ENCODE results near the gene MRFAP1L1.

Gene MRFAP1L1

DNA sequence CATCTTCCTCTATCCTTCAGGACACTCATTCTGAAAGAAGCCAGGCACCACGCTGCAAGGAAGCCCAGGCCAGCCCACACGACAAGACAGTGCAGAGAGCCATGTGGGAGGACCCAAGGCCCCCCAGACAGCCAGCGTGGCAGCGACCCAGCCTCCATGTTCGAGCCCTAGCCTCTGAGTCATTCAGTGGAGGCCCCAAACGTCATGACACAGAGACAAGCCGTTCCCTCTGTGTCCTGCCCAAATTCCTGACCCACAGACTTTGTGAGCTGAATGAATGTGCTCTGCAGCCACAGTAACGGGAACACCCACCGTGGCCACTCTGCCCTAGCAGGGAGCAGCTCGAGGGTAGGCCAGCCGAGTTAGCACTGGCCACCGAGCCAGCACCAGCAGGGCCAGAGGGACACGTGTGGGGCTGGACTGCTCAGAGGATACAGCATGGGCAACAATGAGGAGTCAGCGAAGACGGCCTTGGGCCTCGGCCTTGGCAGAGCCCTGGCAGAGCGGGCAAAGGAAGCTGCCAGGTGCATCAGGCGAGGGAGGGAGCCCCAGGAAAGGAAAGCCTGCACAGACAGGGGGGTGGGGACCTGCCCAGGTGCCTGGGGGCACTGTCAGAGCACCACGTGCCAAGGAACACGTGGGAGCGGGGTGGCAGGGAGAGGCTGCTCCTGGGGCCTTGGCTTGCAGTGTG lies 14.9 kb upstream of the MRFAP1L1 start:
- H3K36me3 ChIP-seq (ENCODE audit: control insufficient read depth, insufficient read depth, low read length): no peaks in the 10 kb centered on the region
- peaks cover 17% of the 10 kb centered on the region for H3K4me1 ChIP-seq (ENCODE audit: control insufficient read depth, insufficient read depth, low read length, poor library complexity, severe bottlenecking)
- WGBS, 2 experiments (ENCODE audit: insufficient coverage in 2 of 2): 86 to 87% methylated on average over 18 to 21 of the region's 21 CpGs
- H3K27ac ChIP-seq (ENCODE audit: low read depth, low read length, severe bottlenecking): no peak overlapping the region
- H3K9me3 ChIP-seq (ENCODE audit: control insufficient read depth, low read length): no peaks in the 10 kb centered on the region
- H3K4me3 ChIP-seq (ENCODE audit: extremely low read depth, insufficient read depth, low read length, poor library complexity, severe bottlenecking): no peak overlapping the region

GRCh38 chr4:6723851-6724250 lies 14.2 kb upstream of the MRFAP1L1 start:
- no peaks in the 10 kb centered on the region for H3K9me3 ChIP-seq (ENCODE audit: control insufficient read depth, low read length)

GRCh38 chr4:6722891-6723290 lies 13.2 kb upstream of the MRFAP1L1 start:
- whole genome bisulfite sequencing, 2 experiments (ENCODE audit: insufficient coverage in 2 of 2): 94% methylated on average over 10 to 12 of the region's 12 CpGs
- H3K9me3 ChIP-seq (ENCODE audit: control insufficient read depth, low read length): no peaks in the 10 kb centered on the region
- H3K4me1 ChIP-seq (ENCODE audit: control insufficient read depth, insufficient read depth, low read length, poor library complexity, severe bottlenecking): peaks cover 8% of the 10 kb centered on the region
- H3K36me3 ChIP-seq (ENCODE audit: control insufficient read depth, insufficient read depth, low read length): no peaks in the 10 kb centered on the region
- H3K27ac ChIP-seq (ENCODE audit: low read depth, low read length, severe bottlenecking): no peak overlapping the region
- H3K4me3 ChIP-seq (ENCODE audit: extremely low read depth, insufficient read depth, low read length, poor library complexity, severe bottlenecking): no peak overlapping the region

More at GRCh38 chr4:6723851-6724250, 14.2 kb upstream of the MRFAP1L1 start:
- no peaks in the 10 kb centered on the region for H3K36me3 ChIP-seq (ENCODE audit: control insufficient read depth, insufficient read depth, low read length)
- H3K27ac ChIP-seq (ENCODE audit: low read depth, low read length, severe bottlenecking): no peak overlapping the region
- peaks cover 16% of the 10 kb centered on the region for H3K4me1 ChIP-seq (ENCODE audit: control insufficient read depth, insufficient read depth, low read length, poor library complexity, severe bottlenecking)
- 95 to 98% methylated on average over 8 of the region's 8 CpGs for WGBS, 2 experiments (ENCODE audit: insufficient coverage in 2 of 2)
- no peak overlapping the region for H3K4me3 ChIP-seq (ENCODE audit: extremely low read depth, insufficient read depth, low read length, poor library complexity, severe bottlenecking)

DNA sequence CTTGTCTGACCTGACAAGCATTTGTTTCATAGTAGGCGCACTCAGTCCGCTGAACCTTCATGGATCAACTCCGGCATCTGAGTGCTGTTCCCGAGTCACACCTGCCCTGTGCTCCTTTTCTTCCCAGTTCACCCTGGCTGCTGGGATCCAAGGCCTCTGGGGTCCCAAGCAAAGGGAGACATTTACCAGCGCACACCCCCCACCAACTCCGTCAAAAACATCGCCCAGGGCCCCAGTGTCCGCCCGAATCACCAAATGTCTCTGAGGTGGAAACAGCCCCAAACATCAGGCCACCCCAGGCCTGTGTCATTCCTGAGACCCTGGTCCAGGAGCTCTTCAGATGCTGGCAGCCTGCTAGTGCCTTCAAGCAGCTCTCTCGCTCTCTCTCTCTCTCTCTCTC lies 11.5 kb upstream of the MRFAP1L1 start:
- H3K27ac ChIP-seq (ENCODE audit: low read depth, low read length, severe bottlenecking): no peak overlapping the region
- no peak overlapping the region for H3K4me3 ChIP-seq (ENCODE audit: extremely low read depth, insufficient read depth, low read length, poor library complexity, severe bottlenecking)
- H3K9me3 ChIP-seq (ENCODE audit: control insufficient read depth, low read length): no peaks in the 10 kb centered on the region
- H3K4me1 ChIP-seq (ENCODE audit: control insufficient read depth, insufficient read depth, low read length, poor library complexity, severe bottlenecking): peaks cover 7% of the 10 kb centered on the region
- no peaks in the 10 kb centered on the region for H3K36me3 ChIP-seq (ENCODE audit: control insufficient read depth, insufficient read depth, low read length)
- WGBS, 2 experiments (ENCODE audit: insufficient coverage in 2 of 2): 98% methylated on average over 4 of the region's 10 CpGs

- 10 to 16% methylated on average over 7 to 13 of the region's 14 CpGs for WGBS, 2 experiments (ENCODE audit: insufficient coverage in 2 of 2)
- Histone ChIP-seq H3K4me1 (ENCODE audit: control insufficient read depth, insufficient read depth, low read length, poor library complexity, severe bottlenecking) (peaks cover 11% of the 10 kb centered on the region), H3K27ac (ENCODE audit: low read depth, low read length, severe bottlenecking) (no peak overlapping the region), H3K9me3 (ENCODE audit: control insufficient read depth, low read length) (no peaks in the 10 kb centered on the region), H3K36me3 (ENCODE audit: control insufficient read depth, insufficient read depth, low read length) (no peaks in the 10 kb centered on the region), H3K4me3 (ENCODE audit: extremely low read depth, insufficient read depth, low read length, poor library complexity, severe bottlenecking) (no peak overlapping the region)
Observed at GRCh38 chr4:6720202-6720699, 10.6 kb upstream of the MRFAP1L1 start.

DNA sequence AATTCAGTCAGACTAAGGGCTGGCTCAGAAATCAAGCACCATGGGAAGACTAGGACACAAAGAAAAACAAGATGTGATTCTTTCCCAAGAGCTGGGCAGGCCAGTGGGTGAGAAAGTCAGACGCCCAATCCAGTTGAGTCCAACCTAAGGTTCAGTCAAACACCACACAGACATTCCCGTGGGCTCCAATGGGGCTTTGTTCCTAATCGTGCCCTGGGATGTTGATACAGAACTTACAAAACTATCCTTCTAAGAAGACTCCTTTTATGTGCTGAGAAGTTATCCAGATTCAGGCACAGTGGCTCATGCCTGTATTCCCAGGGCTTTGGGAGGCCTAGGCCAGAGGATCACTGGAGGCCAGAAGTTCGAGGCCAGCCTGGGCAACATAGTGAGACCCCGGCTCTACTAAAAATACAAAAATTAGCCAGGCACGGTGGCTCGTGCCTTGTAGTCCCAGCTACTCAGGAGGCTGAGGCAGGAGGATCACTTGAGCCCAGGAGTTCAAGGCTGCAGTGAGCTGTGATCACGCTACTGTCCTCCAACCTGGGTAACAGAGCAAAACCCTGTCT lies 10.0 kb upstream of the MRFAP1L1 start:
- H3K36me3 ChIP-seq (ENCODE audit: control insufficient read depth, insufficient read depth, low read length): no peaks in the 10 kb centered on the region
- 87 to 88% methylated on average over 5 to 7 of the region's 8 CpGs for WGBS, 2 experiments (ENCODE audit: insufficient coverage in 2 of 2)

DNA sequence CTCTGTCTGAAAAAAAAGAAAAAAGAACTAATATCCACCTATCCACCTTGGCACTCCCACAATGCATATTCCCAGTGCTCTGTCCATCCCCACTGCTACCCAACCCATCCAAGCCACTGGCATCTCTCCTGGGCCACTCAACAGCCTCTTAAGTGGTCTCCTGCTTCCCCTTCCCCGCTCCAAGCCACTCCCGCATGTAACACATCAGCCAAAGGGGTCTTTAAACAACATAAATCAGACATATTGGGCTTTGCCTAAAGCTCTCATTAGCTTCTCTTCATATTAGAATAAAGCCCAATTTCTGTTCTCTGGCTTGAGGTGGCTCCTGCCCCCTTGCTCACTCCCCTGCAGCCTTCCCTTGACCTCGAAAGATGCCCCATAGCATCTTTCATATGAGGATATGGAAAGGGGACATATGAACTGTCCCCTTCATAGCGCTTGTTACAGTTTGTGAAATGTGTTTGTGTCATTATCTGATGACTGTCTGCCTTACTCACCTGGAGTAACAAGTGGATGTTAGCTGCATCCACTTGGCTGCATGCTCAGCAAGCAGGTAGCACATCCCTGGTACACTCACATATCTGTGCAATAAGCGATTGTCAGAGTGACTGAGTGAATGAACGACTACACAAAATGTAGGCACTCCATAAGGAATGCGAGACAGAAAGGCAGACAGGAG lies 9.4 kb upstream of the MRFAP1L1 start:
- peaks cover 7% of the 10 kb centered on the region for H3K4me1 ChIP-seq (ENCODE audit: control insufficient read depth, insufficient read depth, low read length, poor library complexity, severe bottlenecking)
- no peak overlapping the region for H3K4me3 ChIP-seq (ENCODE audit: extremely low read depth, insufficient read depth, low read length, poor library complexity, severe bottlenecking)
- 84 to 87% methylated on average over 6 to 7 of the region's 7 CpGs for WGBS, 2 experiments (ENCODE audit: insufficient coverage in 2 of 2)
- no peak overlapping the region for H3K27ac ChIP-seq (ENCODE audit: low read depth, low read length, severe bottlenecking)
- no peaks in the 10 kb centered on the region for H3K36me3 ChIP-seq (ENCODE audit: control insufficient read depth, insufficient read depth, low read length)
- H3K9me3 ChIP-seq (ENCODE audit: control insufficient read depth, low read length): no peaks in the 10 kb centered on the region

More for the DNA sequence above, 10.0 kb upstream of the MRFAP1L1 start:
- Histone ChIP-seq H3K27ac (ENCODE audit: low read depth, low read length, severe bottlenecking) (no peak overlapping the region), H3K4me1 (ENCODE audit: control insufficient read depth, insufficient read depth, low read length, poor library complexity, severe bottlenecking) (peaks cover 11% of the 10 kb centered on the region), H3K9me3 (ENCODE audit: control insufficient read depth, low read length) (no peaks in the 10 kb centered on the region), H3K4me3 (ENCODE audit: extremely low read depth, insufficient read depth, low read length, poor library complexity, severe bottlenecking) (no peak overlapping the region)

GRCh38 chr4:6716958-6717655 lies 7.4 kb upstream of the MRFAP1L1 start:
- Histone ChIP-seq H3K36me3 (ENCODE audit: control insufficient read depth, insufficient read depth, low read length) (no peaks in the 10 kb centered on the region), H3K4me3 (ENCODE audit: extremely low read depth, insufficient read depth, low read length, poor library complexity, severe bottlenecking) (peak overlapping the region; percentile 73), H3K4me1 (ENCODE audit: control insufficient read depth, insufficient read depth, low read length, poor library complexity, severe bottlenecking) (peaks cover 4% of the 10 kb centered on the region), H3K27ac (ENCODE audit: low read depth, low read length, severe bottlenecking) (peak overlapping the region; percentile 52), H3K9me3 (ENCODE audit: control insufficient read depth, low read length) (no peaks in the 10 kb centered on the region)
- WGBS, 2 experiments (ENCODE audit: insufficient coverage in 2 of 2): 20 to 41% methylated on average over 1 to 3 of the region's 7 CpGs

- WGBS, 2 experiments (ENCODE audit: insufficient coverage in 2 of 2): 0 to 1% methylated on average over 91 to 92 of the region's 109 CpGs
- Histone ChIP-seq H3K4me1 (ENCODE audit: control insufficient read depth, insufficient read depth, low read length, poor library complexity, severe bottlenecking) (peaks cover 4% of the 10 kb centered on the region), H3K9me3 (ENCODE audit: control insufficient read depth, low read length) (no peaks in the 10 kb centered on the region), H3K4me3 (ENCODE audit: extremely low read depth, insufficient read depth, low read length, poor library complexity, severe bottlenecking) (peak within 1 kb of the TSS; percentile 73), H3K27ac (ENCODE audit: low read depth, low read length, severe bottlenecking) (peak within 1 kb of the TSS; percentile 52), H3K36me3 (ENCODE audit: control insufficient read depth, insufficient read depth, low read length) (no peaks in the 10 kb centered on the region)
Observed at GRCh38 chr4:6716018-6716911, 6.6 kb upstream of the MRFAP1L1 start, which contains the start of gene BLOC1S4. Gene BLOC1S4 (plus strand): TSS chr4:6716174. CDS start chr4:6716210, 36 bp downstream.

DNA sequence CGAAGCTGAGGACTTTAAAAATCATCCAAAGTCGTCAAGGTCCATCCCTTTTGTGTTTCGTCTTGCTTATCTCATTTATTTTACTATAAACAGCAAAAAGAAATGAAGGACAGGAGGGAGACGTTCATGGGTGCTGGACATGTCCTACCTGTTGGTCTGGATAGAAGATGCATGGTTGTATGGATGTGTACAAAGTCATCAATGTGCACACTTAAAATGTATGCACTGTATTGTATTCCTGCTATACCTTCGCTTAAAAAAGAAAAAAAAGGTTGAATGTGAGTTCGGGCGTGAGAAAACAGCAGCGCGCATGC lies 6.0 kb upstream of the MRFAP1L1 start:
- peaks cover 4% of the 10 kb centered on the region for H3K4me1 ChIP-seq (ENCODE audit: control insufficient read depth, insufficient read depth, low read length, poor library complexity, severe bottlenecking)
- WGBS, 2 experiments (ENCODE audit: insufficient coverage in 2 of 2): 0 to 3% methylated on average over 4 to 5 of the region's 9 CpGs
- H3K9me3 ChIP-seq (ENCODE audit: control insufficient read depth, low read length): no peaks in the 10 kb centered on the region
- H3K4me3 ChIP-seq (ENCODE audit: extremely low read depth, insufficient read depth, low read length, poor library complexity, severe bottlenecking): peak overlapping the region; percentile 73
- H3K36me3 ChIP-seq (ENCODE audit: control insufficient read depth, insufficient read depth, low read length): no peaks in the 10 kb centered on the region
- H3K27ac ChIP-seq (ENCODE audit: low read depth, low read length, severe bottlenecking): peak overlapping the region; percentile 52
